ENCODE measurements around the gene AP4S1.
"Not testable (repeated sequence)": the region's sequence is repeated elsewhere in the genome, so short reads cannot be mapped to it uniquely, and the experiment has no call there.

The AP4S1 gene, protein sequence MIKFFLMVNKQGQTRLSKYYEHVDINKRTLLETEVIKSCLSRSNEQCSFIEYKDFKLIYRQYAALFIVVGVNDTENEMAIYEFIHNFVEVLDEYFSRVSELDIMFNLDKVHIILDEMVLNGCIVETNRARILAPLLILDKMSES

DNA sequence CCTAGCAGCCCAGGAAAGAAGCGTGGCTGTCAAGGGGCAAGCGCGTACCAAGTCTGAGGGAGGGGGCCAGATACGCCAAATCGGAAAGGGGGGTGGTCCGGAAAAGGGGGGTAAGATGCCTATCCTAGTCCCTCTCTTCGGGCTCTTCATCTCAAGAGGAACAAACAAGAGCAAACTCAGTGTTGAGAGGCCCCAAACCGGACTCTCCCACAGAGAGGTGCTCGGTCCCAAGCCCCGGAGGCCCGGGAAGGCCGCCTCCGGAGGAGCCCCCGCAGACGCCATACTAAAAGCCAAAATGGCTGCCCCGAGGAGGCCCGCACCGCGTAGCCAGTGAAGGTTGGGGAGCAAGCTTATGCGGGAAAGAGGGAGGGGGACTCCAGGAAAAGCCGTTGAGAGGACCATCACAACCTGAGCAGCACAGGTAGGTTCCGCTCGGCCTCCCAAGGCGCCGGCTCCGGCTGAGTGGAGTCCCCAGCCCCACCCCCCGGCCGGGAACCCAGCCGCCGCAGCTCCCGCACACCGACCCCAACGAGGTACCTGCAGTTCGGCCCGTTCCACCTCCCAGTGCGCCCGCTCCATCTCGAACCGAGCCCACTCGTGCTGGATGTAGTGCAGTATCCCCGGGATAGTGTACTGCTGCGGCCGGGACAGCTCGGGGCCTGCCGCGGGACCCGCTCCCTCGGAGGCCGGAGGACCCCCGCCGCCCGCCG, at the start of gene AP4S1:
Gene AP4S1 (plus strand): TSS at position 283 of the 710 bp plus-strand sequence. CDS start 40,548 bp downstream, outside the sequence.
- in situ Hi-C loops (cut with MboI; ENCODE audit: low sequenced_read_pairs): no loop called here

DNA sequence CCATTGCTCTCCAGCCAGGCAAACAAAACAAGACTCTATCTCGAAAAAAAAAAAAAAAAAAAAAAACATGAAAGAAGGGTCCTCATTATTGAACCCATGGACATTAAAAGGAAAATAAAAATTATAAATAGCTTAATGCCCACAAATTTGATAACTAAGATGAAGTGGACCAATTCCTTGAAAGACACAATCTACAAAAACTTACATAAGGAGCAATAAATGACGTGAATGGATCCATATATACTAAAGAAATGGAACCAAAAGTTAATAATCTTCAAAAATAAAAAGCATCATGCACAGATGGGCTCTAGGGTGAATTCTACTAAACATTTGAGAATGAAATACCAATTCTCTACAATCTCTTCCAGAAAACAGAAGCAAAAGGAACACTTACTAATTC, 47.7 kb upstream of the AP4S1 start:
- in situ Hi-C loops (cut with MboI; ENCODE audit: low sequenced_read_pairs): no loop called here

DNA sequence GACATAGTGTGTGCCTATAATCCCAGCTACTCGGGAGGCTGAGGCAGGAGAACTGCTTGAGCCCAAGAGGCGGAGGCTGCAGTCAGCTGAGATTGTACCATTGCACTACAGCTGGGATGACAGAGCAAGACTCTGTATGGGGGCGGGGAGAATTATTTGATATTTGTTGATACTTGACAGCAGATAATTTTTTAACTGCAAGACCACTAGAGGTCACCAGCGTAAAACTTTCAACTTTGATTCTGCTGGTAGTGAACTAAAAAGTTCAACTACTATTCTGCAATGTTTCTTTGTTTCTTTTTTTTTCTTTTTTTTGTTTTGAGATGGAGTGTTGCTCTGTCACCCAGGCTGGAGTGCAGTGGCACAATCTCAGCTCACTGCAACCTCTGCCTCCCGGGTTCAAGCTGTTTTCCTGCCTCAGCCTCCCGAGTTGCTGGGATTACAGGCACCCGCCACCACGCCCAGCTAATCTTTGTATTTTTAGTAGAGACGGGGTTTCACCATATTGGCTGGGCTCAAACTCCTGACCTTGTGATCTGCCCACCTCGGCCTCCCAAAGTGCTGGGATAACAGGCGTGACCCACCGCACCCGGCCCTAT, 45.2 kb upstream of the AP4S1 start:
- in situ Hi-C loops (cut with MboI; ENCODE audit: low sequenced_read_pairs): not testable (repeated sequence)

DNA sequence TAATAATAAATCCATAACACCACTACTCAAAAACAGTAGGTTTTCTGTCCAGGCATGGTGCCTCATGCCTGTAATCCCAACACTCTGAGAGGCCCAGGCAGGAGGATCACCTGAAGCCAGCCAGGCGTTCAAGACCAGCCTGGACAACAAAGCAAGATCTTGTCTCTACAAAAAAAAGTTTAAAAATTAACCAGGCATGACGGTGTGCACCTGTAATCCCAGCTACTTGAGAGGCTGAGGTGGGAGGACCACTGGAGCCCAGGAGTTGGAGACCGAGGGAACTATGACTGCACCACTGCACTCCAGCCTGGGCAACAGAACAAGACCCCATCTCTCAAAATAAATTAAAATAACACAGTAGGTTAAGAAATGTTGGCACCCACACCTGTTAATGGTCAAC, 44.5 kb upstream of the AP4S1 start:
- in situ Hi-C loops (cut with MboI; ENCODE audit: low sequenced_read_pairs): no loop called here

DNA sequence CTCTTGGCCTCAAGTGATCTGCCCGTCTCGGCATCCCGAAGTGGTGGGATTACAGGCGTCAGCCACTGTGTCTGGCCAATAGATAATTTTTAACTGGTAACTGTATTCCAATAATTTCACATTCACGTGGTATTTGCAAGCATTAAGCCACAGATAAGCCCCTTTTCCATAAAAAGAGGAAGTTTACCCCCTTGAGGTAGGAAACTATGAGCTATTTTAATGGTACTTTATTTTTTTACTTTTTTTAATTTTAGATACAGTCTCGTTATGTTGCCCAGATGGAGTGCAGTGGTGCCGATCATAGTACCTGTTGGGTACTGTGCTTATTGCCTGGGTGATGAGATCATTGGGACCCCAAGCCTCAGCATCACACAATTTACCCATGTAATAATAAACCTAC, 42.9 kb upstream of the AP4S1 start:
- in situ Hi-C loops (cut with MboI; ENCODE audit: low sequenced_read_pairs): no loop called here

DNA sequence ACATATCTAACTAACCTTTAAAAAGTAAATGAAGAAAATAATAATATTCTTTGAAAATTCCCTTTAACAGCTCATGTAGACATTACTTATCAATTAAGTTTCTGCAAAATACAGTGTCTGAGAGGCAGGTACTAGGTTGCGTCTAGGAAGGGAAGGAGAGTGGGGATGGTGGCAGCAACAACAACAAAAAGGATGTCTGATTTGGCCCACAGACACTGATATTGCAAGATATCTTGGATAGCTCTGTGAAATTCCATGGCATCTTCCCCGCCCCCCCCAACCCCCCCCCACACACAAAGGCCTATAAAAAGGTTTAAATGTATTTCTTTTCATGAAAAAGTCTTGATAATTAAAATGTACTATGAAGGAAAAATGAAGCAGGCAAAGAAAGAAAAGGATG, 41.6 kb upstream of the AP4S1 start:
- in situ Hi-C loops (cut with MboI; ENCODE audit: low sequenced_read_pairs): no loop called here

DNA sequence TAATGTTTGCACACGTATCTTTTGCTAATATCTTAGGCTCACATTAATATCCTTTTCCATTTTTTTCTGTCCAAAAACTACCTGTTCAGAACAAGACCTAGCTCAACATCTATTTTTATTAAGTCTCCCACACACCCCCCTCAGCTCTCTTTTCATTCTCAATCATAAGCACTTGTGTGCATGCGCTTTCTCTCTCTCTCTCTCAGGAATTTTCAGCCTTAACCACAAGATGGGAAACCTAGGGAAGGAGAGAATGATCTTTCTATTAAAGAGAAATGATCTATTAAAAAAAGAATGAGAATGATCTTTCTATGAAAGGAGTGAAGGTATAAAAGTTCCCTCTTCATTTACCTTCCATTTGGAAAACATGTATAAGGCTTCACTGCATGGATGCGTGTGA, 39.7 kb upstream of the AP4S1 start:
- in situ Hi-C loops (cut with MboI; ENCODE audit: low sequenced_read_pairs): no loop called here

DNA sequence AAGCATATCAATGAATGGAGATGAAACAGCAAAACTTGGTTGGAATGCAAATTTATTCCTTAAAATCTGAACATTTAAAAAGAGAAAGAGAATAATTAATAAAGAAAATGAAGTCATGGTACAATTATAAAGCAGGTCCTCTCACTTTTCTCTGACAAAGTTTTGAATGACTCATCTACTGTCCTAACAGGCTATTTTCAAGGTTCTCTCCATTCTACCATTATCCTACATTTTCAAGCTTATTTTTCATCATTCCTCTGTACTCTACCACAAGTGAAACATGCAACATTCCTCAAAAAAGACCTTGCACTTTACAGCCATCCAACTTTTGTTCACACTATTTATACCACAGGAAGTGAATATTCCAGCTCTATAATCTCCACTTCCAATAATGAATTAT, 36.9 kb upstream of the AP4S1 start:
- in situ Hi-C loops (cut with MboI; ENCODE audit: low sequenced_read_pairs): no loop called here

DNA sequence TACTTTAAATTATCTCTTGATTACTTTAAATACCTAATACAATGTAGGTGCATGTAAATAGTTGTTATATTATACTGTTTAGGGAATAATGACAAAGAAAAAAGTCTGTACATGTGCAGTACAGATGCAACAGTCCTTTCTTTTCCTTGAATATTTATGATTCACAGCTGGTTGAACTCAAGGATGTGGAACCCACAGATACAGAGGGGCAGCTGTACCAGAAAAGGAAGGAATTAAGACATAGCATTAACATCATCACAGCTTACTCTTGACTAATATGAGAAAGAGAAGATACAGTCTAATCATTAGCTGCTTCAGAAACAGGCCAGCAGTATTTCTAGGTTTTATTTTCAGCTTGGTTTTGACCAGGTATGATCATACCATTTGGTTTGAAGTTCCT, 34.7 kb upstream of the AP4S1 start:
- in situ Hi-C loops (cut with MboI; ENCODE audit: low sequenced_read_pairs): no loop called here

DNA sequence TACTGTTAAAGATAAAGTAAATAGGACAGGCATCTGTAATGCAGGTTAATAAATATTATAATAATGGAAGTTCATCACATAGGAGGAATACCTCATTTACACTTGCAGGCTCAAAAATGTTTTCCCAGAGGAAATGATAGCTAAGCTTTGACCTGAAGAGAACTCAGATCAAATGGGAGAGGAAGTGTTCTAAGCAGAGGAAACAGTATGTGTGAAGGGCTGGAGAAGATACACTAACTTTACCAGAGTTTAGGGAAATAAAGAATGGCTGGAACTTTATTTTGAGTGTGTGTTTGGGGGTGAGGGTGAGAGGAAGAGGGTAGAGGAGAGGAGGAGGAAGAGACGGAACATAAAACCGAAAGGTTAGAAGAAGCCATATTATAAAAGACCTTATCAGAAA, 34.0 kb upstream of the AP4S1 start:
- in situ Hi-C loops (cut with MboI; ENCODE audit: low sequenced_read_pairs): no loop called here

DNA sequence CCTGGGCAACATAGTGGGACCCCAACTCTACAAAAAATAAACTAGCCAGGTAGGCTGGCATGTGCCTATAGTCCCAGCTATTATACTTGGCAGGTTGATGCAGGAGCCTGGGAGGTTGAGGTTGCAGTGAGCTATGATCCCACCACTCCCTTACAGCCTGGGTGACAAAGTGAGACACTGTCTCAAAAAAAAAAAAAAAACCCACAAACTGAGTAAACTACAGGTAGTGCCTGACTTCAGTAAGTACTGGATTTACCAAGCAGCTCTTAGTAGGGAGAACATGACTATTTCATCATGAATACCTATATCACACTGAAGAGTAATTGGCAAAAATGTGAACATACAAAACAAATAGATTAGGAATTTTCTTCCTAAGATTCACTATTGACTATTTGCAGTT, 32.4 kb upstream of the AP4S1 start:
- in situ Hi-C loops (cut with MboI; ENCODE audit: low sequenced_read_pairs): no loop called here

DNA sequence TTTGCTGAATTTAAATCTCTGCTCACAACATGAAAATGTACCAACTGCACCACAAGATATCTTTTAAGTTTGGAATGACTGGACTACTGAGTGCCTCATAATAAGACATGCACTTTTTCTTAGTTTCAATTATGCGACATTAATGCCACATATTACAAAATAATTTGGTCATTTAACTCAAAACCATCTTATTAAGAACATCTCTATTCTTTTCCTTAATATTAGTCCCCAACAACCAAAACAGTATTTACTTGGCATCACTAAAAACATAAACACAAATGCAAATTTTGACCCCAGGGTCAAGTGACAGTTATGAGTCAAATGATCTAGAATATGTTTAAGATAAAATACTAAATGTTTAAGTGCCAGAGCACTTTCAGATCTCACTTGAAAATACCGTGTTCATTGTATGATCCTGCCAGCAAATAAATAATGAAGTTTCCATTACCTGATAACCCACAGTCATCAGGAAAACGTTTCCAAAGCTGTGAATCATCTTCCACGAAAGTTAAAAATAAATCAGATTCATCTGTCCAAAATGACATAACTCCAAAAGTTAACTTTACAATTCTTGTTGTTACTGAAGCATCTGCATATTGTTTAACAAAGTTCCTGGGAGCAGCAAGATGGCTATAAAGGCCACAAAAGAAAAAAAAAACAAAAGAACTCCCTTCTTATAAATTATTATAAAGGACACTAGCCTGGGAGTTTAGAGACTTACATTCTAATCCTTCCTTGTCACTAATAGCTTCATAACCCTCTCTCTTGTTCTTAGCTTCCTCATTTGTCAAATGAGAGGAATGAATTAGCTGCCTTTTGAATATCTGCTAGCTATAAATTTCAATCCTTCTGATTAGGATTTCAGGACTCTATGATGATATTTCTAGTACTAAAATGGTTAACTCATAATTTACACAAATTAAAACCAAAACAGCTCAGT, 30.5 kb upstream of the AP4S1 start:
- in situ Hi-C loops (cut with MboI; ENCODE audit: low sequenced_read_pairs): no loop called here

DNA sequence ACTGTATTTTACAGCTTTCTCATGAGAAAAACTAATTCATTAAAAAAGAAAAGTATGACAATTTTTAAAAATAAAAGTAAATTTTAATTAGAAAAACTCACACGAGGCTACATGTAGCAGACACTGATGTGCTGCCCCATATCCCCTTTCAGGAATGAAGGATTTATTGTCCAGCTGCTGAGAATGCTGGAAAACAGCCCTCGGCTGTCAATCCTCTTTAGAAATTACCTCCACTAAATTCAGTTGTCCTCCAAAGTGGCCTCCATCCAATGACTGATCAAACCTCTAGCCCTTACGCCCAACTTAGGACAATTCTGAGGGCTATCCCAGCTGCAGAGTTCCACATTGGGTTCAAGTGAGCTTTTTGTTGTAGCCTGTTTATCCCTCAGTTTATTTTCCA, 29.8 kb upstream of the AP4S1 start:
- in situ Hi-C loops (cut with MboI; ENCODE audit: low sequenced_read_pairs): no loop called here

DNA sequence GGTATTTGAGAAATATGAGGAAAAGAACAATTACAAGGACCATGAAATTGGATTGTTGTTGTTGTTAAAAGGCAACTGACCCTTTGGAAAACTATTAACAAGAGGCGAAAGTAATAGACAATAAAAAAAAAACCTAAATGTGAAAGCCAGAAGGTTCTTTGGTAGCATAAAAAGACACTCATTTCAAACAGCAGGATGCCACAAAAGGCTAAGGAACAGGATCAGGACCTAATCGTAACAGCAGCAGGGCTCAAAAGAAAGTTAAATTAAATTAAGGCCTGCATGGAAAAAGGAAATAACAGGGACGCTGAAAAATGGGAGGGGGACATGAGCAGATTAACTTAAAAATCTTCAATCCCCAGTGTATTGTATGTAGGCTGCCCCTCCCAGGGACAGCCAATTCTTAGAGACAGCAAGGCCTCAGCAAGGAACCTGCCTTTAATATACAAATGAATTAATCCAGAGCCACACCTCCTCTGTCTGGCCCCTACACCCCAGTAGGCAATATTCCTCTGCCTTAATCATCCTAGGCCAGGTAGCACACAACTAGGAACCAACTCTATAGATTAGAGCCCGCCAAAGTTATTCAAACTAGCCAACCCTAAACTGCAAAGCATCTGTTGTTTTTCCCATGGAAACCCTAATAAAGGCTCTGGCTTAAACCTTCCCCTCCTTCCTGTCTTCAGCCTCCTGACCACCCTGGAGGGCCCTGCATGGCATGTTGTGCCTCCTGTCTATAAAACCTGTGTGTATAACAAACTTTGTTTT, 28.4 kb upstream of the AP4S1 start:
- in situ Hi-C loops (cut with MboI; ENCODE audit: low sequenced_read_pairs): no loop called here

DNA sequence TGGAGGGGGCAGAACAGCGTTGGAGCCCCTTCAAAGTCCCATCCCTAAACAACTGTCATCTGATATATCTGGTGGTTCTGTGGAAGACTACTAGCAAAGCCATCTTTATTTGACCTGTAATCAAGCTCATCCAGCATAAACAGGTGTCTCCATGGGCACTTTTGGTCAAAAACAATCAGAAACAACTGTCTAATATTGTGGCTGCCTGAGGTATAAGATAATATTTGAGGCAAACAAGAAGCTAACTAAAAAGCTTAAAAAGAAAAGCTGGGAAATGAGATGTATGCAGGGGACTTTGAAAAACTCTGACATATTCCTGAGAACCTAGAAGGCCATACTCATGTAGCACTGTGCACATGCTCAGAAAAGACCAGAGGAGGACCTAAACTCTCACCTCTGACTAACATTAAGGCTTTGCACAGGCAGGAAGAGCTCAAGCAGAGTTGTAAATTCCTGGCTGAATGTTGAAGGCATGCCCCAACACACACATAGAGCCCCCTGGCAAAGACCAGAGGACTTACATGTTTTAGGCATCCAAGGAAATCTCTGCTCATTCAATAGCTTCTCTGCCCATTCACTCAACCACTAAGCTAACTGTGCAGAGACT, 27.2 kb upstream of the AP4S1 start:
- in situ Hi-C loops (cut with MboI; ENCODE audit: low sequenced_read_pairs): no loop called here

DNA sequence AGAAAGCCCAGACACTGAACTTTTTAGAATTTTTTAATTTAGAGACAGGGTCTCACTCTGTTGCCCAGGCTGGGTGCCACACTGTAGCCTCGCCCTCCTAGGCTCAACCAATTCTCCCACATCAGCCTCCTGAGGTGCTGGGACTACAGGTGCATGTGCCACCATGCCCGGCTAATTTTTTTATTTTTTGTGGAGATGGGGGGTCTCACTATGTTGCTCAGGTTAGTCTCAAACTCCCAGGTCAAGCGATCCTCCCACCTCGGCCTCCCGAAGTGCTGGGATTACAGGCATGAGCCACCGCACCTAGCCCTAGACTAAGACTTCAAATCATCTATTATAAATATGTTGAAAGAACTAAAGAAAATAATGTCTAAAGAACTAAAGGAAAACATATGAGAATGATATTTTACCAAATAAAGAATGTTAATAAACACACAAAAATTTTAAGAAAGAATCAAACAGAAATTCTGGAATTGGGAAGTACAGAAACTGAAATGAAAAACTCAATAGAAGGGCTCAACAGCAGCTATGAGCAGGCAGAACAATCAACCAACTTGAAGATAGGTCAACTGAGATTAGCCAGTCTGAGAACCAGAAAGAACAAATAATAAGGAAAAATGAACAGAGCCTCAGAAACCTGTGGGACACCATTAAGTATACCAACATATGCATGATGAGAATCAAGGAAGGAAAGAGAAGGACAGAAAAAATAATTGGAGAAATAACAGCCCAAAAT, 26.2 kb upstream of the AP4S1 start:
- in situ Hi-C loops (cut with MboI; ENCODE audit: low sequenced_read_pairs): no loop called here

DNA sequence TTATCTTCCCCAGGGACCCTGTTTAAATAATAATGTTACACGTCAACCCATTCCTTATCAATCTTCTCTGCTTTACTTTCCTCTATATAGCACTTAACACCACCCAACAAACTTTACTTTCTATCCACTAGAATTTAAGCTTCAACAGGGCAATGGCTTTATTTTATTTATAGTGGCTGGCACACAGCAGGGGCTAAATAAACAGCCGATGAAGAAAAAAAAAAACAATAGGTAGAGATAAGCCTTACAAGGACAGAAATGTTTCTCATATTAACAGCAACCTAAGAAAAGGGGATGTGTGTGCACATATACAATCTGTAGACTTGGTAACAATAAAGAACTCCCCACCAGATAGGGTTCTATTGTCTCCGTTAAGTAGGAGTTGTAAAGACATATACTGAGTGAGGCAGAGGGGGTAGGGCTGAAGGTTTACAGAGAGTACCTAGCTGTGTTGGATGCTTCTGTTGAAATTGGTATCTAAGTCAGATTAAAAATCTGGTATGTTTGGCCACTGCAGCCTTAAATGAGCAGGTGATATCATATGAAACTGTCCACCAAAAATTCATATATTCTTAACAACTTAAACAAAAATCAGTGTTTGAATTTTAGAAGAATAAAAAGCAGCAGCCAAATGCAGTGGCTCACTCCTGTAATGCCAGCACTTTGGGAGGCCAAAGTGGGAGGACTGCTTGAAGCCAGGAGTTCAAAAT, 24.7 kb upstream of the AP4S1 start:
- in situ Hi-C loops (cut with MboI; ENCODE audit: low sequenced_read_pairs): no loop called here

DNA sequence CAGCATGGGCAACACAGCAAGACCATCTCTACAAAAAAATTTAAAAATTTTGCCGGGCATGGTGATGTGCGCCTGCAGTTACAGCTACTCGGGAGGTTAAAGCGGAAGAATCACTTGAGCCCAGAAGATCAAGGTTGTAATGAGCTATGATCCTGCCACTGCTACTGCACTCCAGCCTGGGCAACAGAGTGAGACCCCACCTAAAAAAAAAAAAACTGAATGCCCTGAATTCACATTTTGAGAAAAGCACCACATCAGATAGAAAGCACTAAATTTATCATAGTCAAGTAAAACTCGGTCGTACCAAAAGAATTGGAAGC, 24.1 kb upstream of the AP4S1 start:
- in situ Hi-C loops (cut with MboI; ENCODE audit: low sequenced_read_pairs): no loop called here

DNA sequence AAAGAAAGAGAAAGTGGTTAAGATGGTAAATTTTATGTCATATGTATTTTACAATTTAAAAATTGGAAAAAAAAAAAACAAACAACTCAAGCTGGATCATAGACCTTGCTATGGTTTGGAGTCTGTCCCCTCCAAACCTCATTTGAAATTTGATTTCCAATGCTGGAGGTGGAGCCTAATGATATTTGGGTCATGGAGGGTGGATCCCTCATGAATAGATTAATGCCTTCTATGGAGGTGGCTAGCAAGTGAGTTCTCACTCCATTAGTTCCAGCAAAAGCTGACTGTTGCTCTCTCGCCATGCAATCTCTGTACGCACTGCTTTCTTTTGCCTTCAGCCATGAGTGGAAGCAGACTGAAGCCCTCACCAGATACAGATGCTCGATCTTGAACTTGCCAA, 22.2 kb upstream of the AP4S1 start:
- in situ Hi-C loops (cut with MboI; ENCODE audit: low sequenced_read_pairs): no loop called here

All from hTERT RPE-1 (cell line).